Caco-2 (cell line): ENCODE results near the gene TIGIT. TPM values are rescaled to one million over a fixed set of nuclear protein-coding genes. Genes with fewer than 3 reads are reported as not detected.

Source experiments
- BruUV-seq: library from RNA; stranded (reverse); fragments of 400-500 nt; replicated peaks from 2 replicates; lab custom pipeline; 2021; lab: Mats Ljungman, UMichigan
- CTCF ChIA-PET: fragments of 300-600 bp; sonication (Branson Sonifier 250); formaldehyde crosslinking; loops from one replicate; lab custom pipeline; 2022; ENCODE audit warnings: antibody characterized with exemption; lab: Charles Lee
- POLR2A ChIA-PET: fragments of 300-600 bp; sonication (Branson Sonifier 250); formaldehyde crosslinking; loops from one replicate; lab custom pipeline; 2022; ENCODE audit warnings: antibody characterized with exemption; lab: Charles Lee
- DNase-seq, 2 experiments: peaks; one replicate each; pipeline versions ENCODE4 v3.0.0 to v3.0.0-alpha.2; 2020 to 2022
- H3K27me3 ChIP-seq: replicated peaks from 2 replicates; pipeline ENCODE4 v1.6.0; 2011; ENCODE audit warnings: low read length; ENCODE audit not compliant: control insufficient read depth, insufficient read depth
- H3K36me3 ChIP-seq: 2 replicates; pipeline ENCODE4 v1.5.1; 2011; ENCODE audit warnings: low read length; ENCODE audit not compliant: control insufficient read depth, insufficient read depth
- H3K4me1 ChIP-seq: fragments of 250-450 bp; sonication (Bioruptor Pico); 2 replicates; pipeline ENCODE4 v1.5.1; 2020; ENCODE audit warnings: mild to moderate bottlenecking
- H3K4me3 ChIP-seq: 2 replicates; pipeline ENCODE4 v1.5.1; 2011; ENCODE audit warnings: low read depth, mild to moderate bottlenecking, control low read depth, low read length
- H3K9me3 ChIP-seq: fragments of 250-450 bp; sonication (Bioruptor Pico); 2 replicates; pipeline ENCODE4 v1.5.1; 2020; ENCODE audit warnings: mild to moderate bottlenecking, moderate library complexity
- H3K27ac Mint-ChIP-seq: one replicate; pipeline ENCODE4 v1.8.0; 2022; ENCODE audit warnings: mixed read lengths; ENCODE audit not compliant: unreplicated experiment
- H3K27me3 Mint-ChIP-seq: one replicate; pipeline ENCODE4 v1.8.0; 2022; ENCODE audit warnings: mixed read lengths; ENCODE audit not compliant: insufficient read depth, unreplicated experiment
- H3K36me3 Mint-ChIP-seq: one replicate; pipeline ENCODE4 v1.8.0; 2022; ENCODE audit warnings: mild to moderate bottlenecking, mixed read lengths; ENCODE audit not compliant: insufficient read depth, unreplicated experiment
- H3K4me1 Mint-ChIP-seq: one replicate; pipeline ENCODE4 v1.8.0; 2022; ENCODE audit warnings: low read depth, mixed read lengths; ENCODE audit not compliant: unreplicated experiment
- H3K4me3 Mint-ChIP-seq: one replicate; pipeline ENCODE4 v1.8.0; 2022; ENCODE audit warnings: mild to moderate bottlenecking, moderate library complexity, mixed read lengths; ENCODE audit not compliant: unreplicated experiment
- H3K9me3 Mint-ChIP-seq: one replicate; pipeline ENCODE4 v1.8.0; 2022; ENCODE audit warnings: mixed read lengths; ENCODE audit not compliant: unreplicated experiment
- CTCF ChIP-seq, 2 experiments: fragments of 200-600 bp in 1 of 2; IDR thresholded peaks; 1 replicate in 1 of 2; 2 replicates in 1 of 2; pipeline versions ENCODE4 v1.5.1 to v1.8.0; 2011 to 2022; ENCODE audit warnings: antibody characterized with exemption in 1 of 2, control low read depth in 1 of 2, inconsistent platforms in 1 of 2, low read depth in 1 of 2, low read length in 1 of 2, mild to moderate bottlenecking in 1 of 2, moderate library complexity in 1 of 2; ENCODE audit not compliant: insufficient read depth in 1 of 2, severe bottlenecking in 1 of 2, unreplicated experiment in 1 of 2
- intact Hi-C: fragments of 100-400 bp; cut with micrococcal nuclease; formaldehyde crosslinking; loops from one replicate; pipeline ENCODE4 v1.10.0; 2022; ENCODE audit not compliant: unreplicated experiment
- total RNA-seq: library from RNA; stranded (reverse); gene quantifications from 2 replicates; pipeline ENCODE4 v1.2.3, GENCODE V29; 2022

The TIGIT gene
- total RNA-seq, 1 experiment from 2014 or later = not detected

- intact Hi-C loops = no loop called here
These were observed 8.1 kb upstream of the TIGIT start for GRCh38 chr3:114285648-114286230.

GRCh38 chr3:114286266-114286665 is 7.6 kb upstream of the TIGIT start:
- Mint-ChIP-seq H3K27ac (no peak overlapping the region), H3K9me3 (no peaks in the 10 kb centered on the region), H3K27me3 (peaks cover 4% of the 10 kb centered on the region), H3K4me1 (no peaks in the 10 kb centered on the region), H3K36me3 (no peaks in the 10 kb centered on the region), H3K4me3 (no peak overlapping the region)
- no peaks in the 10 kb centered on the region for H3K27me3 ChIP-seq
- TF ChIP-seq CTCF (IDR thresholded peaks at IDR 0.05; ENCODE audit: insufficient read depth in 1 of 2, low read depth in 1 of 2, low read length in 1 of 2, severe bottlenecking in 1 of 2, unreplicated experiment in 1 of 2) = no peak
- no TSS peak for BruUV-seq
- no peaks in the 10 kb centered on the region for H3K9me3 ChIP-seq
- CTCF ChIA-PET = no interaction called here
- POLR2A ChIA-PET = no interaction called here
- no peak overlapping the region for H3K4me3 ChIP-seq
- intact Hi-C loops = no loop called here
- DNase-seq = no peak
- H3K4me1 ChIP-seq = no peaks in the 10 kb centered on the region
- no peaks in the 10 kb centered on the region for H3K36me3 ChIP-seq

More at GRCh38 chr3:114285648-114286230, 8.1 kb upstream of the TIGIT start:
- ChIA-PET POLR2A (no interaction called here), CTCF (no interaction called here)
- no peaks in the 10 kb centered on the region for H3K4me1 Mint-ChIP-seq
- no peak overlapping the region for H3K27ac Mint-ChIP-seq
- Histone ChIP-seq H3K27me3 (no peaks in the 10 kb centered on the region), H3K4me1 (no peaks in the 10 kb centered on the region), H3K4me3 (no peak overlapping the region), H3K36me3 (no peaks in the 10 kb centered on the region), H3K9me3 (no peaks in the 10 kb centered on the region)
- no peak for TF ChIP-seq CTCF (IDR thresholded peaks at IDR 0.05; ENCODE audit: insufficient read depth in 1 of 2, low read depth in 1 of 2, low read length in 1 of 2, severe bottlenecking in 1 of 2, unreplicated experiment in 1 of 2)
- peaks cover 4% of the 10 kb centered on the region for H3K27me3 Mint-ChIP-seq
- no peaks in the 10 kb centered on the region for H3K9me3 Mint-ChIP-seq
- H3K4me3 Mint-ChIP-seq = no peak overlapping the region
- no peak for DNase-seq
- BruUV-seq = no TSS peak
- no peaks in the 10 kb centered on the region for H3K36me3 Mint-ChIP-seq

- no peaks in the 10 kb centered on the region for H3K9me3 ChIP-seq
- no peaks in the 10 kb centered on the region for H3K27me3 ChIP-seq
- no peaks in the 10 kb centered on the region for H3K36me3 Mint-ChIP-seq
- intact Hi-C loops = no loop called here
- POLR2A ChIA-PET = no interaction called here
- H3K9me3 Mint-ChIP-seq = no peaks in the 10 kb centered on the region
- H3K4me1 Mint-ChIP-seq = no peaks in the 10 kb centered on the region
- TF ChIP-seq CTCF (IDR thresholded peaks at IDR 0.05; ENCODE audit: insufficient read depth in 1 of 2, low read depth in 1 of 2, low read length in 1 of 2, severe bottlenecking in 1 of 2, unreplicated experiment in 1 of 2) = peak; percentile 75 to 83
- no peaks in the 10 kb centered on the region for H3K36me3 ChIP-seq
- no TSS peak for BruUV-seq
- peak; percentile 65 to 75 for DNase-seq
- H3K4me3 ChIP-seq = no peak overlapping the region
- H3K27me3 Mint-ChIP-seq = peaks cover 4% of the 10 kb centered on the region
- CTCF ChIA-PET = interaction anchor here (1.4 to 1.8 kb wide), 2 partner anchors 8 to 20 kb away, joined by 3 to 14 read pairs; no protein-coding TSS in a partner anchor
- no peak overlapping the region for H3K27ac Mint-ChIP-seq
- H3K4me3 Mint-ChIP-seq = no peak overlapping the region
- H3K4me1 ChIP-seq = no peaks in the 10 kb centered on the region
These were observed 2.6 kb upstream of the TIGIT start for GRCh38 chr3:114290911-114291901.
